ENCODE measurements around the gene SLCO1A2.

DNA sequence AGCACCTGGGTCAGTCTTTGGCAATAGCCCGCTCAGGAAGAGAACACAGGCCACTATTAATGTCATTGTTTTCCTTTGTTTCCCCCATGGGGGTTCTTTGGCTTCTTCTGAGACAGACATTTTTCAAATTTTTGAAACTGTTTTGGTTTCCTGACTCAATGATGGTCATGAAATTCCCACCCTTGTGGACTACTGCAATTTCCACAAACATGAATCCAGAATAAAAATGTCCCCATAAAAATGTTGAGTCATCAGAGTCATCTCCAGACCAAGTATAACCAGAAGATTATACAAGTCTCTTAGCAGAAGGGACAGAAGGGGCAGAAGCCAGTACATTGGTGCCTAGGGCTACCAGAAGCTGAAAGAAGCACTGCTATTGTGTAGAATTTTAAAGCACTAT lies 29.1 kb downstream of the SLCO1A2 start:
- no peak for TF ChIP-seq EP300 (IDR thresholded peaks at IDR 0.05; ENCODE audit: low read depth)
- TF ChIP-seq, protein P1, sequence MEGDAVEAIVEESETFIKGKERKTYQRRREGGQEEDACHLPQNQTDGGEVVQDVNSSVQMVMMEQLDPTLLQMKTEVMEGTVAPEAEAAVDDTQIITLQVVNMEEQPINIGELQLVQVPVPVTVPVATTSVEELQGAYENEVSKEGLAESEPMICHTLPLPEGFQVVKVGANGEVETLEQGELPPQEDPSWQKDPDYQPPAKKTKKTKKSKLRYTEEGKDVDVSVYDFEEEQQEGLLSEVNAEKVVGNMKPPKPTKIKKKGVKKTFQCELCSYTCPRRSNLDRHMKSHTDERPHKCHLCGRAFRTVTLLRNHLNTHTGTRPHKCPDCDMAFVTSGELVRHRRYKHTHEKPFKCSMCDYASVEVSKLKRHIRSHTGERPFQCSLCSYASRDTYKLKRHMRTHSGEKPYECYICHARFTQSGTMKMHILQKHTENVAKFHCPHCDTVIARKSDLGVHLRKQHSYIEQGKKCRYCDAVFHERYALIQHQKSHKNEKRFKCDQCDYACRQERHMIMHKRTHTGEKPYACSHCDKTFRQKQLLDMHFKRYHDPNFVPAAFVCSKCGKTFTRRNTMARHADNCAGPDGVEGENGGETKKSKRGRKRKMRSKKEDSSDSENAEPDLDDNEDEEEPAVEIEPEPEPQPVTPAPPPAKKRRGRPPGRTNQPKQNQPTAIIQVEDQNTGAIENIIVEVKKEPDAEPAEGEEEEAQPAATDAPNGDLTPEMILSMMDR (IDR thresholded peaks at IDR 0.05) = no peak

Data from transverse colon (tissue), 3 donors.